HG02852 (cell line): ENCODE measurements around the gene LRP1.

Source experiments
- ATAC-seq: cut with Tn5 transposase; IDR thresholded peaks from one replicate; pipeline ENCODE4 v1.9.1; 2021; ENCODE audit warnings: mild to moderate bottlenecking, moderate library complexity; ENCODE audit not compliant: unreplicated experiment

Gene LRP1

DNA sequence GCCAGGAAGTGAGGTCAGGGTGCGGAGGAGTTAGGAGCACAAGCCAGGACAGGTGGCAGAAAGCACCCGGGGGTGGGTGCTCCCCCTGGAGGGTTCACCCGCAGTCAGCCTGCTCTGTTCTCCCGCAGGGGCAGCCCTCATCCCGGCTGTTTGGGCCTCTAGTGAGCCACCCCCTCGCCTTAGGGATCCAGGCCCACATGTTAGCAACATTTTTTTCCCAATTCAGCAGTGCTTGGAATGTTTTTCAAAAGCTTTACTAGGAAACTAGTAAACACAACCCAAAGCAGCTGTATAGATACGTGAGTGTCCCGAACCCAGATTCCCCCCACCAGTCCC lies 59.8 kb downstream of the LRP1 start:
- ATAC-seq: no peak

DNA sequence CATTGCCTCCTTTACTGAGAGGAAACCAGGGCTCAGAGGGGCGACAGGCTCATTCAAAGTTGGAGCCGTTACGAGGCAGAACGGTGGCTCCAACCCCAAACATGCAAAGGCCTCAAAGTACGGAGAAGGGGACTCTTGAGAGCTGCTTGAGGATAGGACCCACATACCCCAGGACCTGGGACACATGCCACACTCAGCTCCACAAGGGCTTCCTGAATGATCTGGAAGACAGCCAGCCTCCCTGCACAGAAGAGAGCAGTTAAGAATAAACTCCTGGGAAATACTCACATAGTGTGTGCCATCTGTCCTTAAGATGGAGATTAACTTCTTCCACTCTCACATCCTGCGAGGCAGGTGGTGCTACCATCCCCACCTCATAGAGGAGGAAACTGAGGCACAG lies 61.8 kb downstream of the LRP1 start:
- ATAC-seq: no peak

DNA sequence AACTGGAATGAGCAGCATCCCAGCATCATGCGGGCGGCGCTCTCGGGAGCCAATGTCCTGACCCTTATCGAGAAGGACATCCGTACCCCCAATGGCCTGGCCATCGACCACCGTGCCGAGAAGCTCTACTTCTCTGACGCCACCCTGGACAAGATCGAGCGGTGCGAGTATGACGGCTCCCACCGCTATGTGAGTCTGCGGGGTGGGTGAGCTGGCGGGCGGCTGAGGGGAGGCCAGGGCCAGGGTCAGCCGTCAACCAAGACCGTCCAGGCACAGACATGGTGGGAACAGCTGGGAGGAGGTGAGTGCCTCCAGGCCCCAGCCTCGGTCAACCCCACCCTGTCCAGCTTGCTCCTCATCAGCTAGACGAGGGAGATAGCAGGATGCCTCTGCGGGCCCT lies 62.5 kb downstream of the LRP1 start:
- ATAC-seq: no peak

DNA sequence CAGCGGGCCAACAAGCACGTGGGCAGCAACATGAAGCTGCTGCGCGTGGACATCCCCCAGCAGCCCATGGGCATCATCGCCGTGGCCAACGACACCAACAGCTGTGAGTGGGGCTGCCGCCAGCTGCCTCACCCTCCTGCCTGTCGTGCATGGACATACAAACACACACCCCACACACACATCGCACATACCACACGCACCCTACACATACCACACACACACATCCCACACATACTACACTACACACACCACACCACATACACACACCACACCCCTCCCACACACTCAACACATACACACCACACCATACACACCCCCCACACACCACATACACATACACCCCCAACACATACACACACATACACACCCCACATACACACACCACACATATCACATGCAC lies 63.1 kb downstream of the LRP1 start:
- no peak for ATAC-seq

DNA sequence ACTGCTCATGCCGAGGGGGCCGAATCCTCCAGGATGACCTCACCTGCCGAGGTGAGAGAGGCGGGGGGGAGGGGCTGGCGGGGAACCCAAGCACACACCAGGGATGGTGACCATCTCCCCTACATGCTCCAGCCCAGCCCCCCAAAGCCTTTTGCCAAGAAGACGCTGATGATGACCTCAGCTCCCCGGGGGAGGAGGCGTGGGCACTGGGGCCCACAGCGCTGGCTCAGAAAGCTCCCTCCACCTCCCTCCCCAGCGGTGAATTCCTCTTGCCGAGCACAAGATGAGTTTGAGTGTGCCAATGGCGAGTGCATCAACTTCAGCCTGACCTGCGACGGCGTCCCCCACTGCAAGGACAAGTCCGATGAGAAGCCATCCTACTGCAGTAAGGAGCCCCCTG lies 64.6 kb downstream of the LRP1 start:
- no peak for ATAC-seq

DNA sequence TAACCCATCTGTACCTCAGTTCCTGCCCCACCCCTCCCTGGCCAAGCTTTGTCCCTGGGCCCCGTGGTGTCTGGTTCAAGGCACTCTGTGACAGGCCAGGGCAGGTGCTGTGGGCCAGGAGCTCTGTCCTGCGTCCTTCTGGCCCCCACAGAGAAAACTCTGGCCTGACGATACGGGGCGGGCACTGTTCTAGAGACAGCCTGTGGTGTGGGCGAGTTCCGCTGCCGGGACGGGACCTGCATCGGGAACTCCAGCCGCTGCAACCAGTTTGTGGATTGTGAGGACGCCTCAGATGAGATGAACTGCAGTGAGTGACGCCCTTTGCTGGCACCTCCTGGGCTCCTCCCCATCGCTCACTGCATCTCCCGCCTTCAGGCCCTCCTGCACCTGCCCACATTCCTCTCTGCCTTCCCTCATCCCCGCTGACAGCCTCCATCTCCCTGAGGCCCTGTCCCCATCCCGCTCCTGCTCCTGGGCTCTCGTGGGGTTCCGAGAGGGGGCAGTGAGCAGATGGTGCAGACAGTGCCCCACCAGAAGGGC lies 65.5 kb downstream of the LRP1 start:
- no peak for ATAC-seq

DNA sequence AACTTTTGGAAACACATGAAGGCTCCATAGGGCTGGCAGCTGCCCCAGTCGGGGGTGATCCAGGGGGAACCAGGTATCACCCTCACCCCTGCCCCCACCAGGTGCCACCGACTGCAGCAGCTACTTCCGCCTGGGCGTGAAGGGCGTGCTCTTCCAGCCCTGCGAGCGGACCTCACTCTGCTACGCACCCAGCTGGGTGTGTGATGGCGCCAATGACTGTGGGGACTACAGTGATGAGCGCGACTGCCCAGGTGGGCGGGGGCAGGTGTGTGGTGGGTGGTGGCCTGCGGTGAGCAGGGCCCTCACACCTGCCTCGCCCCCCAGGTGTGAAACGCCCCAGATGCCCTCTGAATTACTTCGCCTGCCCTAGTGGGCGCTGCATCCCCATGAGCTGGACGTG lies 66.0 kb downstream of the LRP1 start:
- no peak for ATAC-seq

DNA sequence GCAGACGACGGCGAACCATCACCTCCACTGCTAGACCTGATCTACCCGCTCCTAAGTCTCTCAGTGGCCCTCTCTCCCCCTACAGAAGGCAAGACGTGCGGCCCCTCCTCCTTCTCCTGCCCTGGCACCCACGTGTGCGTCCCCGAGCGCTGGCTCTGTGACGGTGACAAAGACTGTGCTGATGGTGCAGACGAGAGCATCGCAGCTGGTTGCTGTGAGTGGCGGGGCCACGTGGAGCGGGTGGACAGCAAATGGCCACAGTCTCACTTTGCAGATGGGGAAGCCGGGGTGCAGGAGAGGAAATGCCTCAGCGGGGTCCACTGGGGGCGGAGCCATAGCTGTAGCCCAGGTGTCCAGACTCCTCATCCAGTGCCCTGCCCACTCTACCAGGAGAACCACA lies 66.9 kb downstream of the LRP1 start:
- ATAC-seq: no peak

DNA sequence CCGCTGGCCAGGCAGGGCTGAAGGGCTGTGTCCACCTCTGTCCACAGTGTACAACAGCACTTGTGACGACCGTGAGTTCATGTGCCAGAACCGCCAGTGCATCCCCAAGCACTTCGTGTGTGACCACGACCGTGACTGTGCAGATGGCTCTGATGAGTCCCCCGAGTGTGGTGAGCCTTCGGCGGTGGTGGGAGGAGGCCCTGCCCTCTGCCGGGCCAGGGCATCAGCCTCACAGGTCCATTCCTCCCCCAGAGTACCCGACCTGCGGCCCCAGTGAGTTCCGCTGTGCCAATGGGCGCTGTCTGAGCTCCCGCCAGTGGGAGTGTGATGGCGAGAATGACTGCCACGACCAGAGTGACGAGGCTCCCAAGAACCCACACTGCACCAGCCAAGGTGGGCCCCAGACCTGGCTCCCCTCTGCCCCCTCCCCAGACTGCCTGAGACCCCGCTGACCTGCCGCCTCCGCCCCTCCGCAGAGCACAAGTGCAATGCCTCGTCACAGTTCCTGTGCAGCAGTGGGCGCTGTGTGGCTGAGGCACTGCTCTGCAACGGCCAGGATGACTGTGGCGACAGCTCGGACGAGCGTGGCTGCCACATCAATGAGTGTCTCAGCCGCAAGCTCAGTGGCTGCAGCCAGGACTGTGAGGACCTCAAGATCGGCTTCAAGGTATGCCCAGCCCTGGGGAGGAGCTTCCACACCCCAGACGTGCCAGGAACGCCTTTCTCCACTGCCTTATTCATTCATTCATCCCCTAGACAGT lies 67.5 kb downstream of the LRP1 start:
- ATAC-seq: no peak

DNA sequence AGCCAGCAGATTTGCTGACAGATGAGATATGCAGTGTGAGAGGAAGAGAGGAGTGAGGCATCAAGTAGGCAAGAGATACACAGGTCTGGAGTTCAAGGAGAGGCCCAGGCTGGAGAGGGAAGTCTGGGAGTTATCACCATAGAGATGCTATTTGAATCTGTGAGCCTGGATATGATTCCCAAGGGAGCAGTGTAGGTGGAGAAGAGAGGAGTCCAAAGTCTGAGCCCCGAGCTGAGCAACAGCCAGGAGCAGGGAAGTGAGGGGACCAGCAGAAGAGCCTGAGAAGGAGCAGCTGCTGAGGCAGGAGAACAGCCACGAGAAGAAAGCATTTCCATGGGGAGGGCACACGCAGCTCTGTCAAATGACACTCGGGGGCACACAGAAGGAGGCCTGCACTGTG lies 68.2 kb downstream of the LRP1 start:
- no peak for ATAC-seq

DNA sequence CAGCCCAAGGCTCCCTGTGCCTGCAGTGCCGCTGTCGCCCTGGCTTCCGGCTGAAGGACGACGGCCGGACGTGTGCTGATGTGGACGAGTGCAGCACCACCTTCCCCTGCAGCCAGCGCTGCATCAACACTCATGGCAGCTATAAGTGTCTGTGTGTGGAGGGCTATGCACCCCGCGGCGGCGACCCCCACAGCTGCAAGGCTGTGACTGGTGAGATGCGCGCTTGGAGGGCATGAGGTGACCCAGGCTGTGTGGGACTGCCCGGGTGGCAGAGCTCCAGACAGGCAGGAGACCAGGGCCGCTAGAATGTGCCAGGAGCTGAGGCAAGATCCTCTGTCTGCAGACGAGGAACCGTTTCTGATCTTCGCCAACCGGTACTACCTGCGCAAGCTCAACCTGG lies 68.7 kb downstream of the LRP1 start:
- no peak for ATAC-seq

DNA sequence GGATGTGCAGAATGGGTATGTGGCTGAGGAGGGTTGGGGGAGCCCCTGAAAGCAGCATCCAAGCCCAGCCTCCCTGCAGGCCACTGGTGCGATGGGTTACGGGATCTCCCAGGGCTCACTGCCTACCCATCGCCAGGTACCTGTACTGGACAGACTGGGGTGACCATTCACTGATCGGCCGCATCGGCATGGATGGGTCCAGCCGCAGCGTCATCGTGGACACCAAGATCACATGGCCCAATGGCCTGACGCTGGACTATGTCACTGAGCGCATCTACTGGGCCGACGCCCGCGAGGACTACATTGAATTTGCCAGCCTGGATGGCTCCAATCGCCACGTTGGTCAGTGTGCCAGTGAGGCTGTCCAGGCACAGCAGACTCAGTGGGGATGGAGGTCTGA lies 70.0 kb downstream of the LRP1 start:
- no peak for ATAC-seq

DNA sequence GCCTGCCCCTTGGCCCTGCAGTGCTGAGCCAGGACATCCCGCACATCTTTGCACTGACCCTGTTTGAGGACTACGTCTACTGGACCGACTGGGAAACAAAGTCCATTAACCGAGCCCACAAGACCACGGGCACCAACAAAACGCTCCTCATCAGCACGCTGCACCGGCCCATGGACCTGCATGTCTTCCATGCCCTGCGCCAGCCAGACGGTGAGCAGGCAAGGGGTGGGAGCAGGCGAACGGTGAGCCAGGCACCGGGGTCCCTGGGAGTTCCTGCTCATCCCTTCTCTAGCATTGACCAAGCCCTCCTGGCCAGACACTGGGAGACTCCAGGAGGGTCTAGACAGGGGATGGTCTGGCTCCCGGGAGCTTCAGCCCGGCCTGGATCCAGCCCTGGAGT lies 70.9 kb downstream of the LRP1 start:
- no peak for ATAC-seq

DNA sequence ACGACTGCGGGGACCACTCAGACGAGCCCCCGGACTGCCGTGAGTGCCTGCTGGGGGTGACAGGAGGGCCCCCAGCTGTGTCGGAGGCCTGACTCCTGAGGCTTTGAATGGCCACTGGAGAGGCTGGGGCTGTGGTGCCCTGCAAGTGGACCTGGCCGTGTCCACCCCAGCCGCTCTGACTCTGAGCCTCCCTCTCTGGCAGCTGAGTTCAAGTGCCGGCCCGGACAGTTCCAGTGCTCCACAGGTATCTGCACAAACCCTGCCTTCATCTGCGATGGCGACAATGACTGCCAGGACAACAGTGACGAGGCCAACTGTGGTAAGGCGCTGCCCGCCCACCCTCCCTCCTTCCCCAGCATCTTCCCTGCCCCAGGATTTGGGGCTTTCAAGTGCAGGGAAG lies 72.2 kb downstream of the LRP1 start:
- ATAC-seq: no peak

DNA sequence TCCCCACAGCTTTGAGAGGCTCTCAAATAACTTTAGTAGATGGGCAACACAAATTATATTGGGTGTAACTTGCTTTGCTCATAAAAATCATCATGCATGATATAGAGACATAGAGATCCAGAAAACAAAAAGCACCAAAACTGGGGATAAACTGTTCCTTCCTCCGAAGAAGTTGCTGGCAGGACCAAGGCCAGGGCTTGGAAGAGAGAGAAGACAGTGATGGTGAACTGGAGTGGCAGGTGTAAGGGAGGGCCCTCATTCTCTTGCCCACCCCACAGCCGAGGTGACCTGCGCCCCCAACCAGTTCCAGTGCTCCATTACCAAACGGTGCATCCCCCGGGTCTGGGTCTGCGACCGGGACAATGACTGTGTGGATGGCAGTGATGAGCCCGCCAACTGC lies 72.9 kb downstream of the LRP1 start:
- ATAC-seq: no peak

DNA sequence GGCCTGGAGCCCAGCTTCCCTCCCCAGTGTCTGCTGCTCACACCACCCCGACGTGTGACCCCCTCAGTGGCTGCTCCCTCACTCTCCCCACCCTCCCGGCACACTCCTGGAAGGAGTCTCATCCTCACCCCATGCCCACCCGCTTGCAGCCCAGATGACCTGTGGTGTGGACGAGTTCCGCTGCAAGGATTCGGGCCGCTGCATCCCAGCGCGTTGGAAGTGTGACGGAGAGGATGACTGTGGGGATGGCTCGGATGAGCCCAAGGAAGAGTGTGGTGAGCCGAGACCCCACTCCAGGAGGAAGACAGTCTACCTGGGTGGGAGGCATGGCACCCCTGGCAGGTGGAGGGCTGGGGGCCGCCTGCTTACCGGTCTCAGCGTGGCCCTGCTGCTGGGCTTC lies 73.3 kb downstream of the LRP1 start:
- no peak for ATAC-seq

DNA sequence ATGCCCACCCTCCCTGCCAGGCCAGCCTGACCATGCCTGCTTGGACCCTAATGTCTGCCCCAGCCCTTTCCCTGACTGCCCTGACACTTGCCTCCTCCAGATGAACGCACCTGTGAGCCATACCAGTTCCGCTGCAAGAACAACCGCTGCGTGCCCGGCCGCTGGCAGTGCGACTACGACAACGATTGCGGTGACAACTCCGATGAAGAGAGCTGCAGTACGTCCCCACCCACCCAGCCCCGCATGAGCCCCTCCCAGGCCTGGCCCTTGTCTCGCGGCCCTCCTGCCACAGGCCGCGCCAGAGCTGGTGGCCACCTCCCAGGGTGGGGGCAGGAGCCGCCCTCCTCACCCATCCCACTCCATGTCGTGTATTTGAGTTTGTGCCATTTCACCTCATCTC lies 74.0 kb downstream of the LRP1 start:
- ATAC-seq: no peak

DNA sequence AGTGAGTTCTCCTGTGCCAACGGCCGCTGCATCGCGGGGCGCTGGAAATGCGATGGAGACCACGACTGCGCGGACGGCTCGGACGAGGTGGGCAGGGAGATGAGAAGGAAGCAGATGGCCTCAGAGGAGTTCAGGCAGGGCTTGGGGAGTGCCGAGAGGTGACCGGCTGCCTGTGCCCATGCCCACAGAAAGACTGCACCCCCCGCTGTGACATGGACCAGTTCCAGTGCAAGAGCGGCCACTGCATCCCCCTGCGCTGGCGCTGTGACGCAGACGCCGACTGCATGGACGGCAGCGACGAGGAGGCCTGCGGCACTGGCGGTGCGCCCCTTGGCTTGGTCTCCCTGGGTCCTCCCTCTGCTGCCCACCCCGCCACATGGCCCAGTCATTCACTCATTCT lies 74.9 kb downstream of the LRP1 start:
- no peak for ATAC-seq

DNA sequence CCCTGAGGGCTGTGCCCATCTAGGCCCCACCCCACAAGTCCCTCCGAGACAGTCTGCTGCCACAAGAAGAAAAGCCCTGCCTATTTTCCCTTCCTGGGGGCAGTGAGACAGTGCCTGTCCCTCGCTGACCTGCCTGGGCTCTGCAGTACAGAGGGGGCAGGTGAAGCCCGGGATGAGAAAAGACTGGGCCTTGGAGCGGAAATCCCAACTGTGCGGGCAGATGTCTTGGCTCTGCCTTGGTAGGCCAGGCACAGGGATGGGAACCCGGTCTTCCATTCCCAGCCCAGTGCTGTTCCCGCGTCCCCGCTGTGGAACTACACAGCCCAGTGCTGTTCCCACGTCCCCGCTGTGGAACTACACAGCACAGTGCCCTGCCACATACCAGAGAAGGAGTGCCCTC lies 75.5 kb downstream of the LRP1 start:
- ATAC-seq: no peak

DNA sequence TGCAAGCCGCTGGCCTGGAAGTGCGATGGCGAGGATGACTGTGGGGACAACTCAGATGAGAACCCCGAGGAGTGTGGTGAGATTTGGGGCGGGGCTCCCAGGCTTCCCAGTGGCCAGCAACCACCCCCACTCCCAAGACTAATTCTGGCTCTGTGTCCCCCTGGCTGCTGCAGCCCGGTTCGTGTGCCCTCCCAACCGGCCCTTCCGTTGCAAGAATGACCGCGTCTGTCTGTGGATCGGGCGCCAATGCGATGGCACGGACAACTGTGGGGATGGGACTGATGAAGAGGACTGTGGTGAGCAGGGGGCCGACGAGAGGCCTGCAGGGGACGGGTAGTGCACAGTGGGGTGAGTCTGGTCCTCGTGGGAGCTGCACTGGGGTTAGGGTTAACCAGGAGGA lies 76.2 kb downstream of the LRP1 start:
- ATAC-seq: no peak

DNA sequence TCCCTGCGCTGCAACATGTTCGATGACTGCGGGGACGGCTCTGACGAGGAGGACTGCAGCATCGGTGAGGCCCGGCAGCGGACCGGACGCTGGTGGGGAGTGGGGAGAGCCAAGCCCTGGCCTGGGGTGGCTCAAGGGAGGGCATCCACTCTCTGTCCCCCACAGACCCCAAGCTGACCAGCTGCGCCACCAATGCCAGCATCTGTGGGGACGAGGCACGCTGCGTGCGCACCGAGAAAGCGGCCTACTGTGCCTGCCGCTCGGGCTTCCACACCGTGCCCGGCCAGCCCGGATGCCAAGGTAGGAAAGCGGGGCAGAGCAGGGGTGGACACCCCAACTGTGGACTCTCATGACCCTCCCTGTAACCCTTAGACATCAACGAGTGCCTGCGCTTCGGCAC lies 76.9 kb downstream of the LRP1 start:
- ATAC-seq: no peak

DNA sequence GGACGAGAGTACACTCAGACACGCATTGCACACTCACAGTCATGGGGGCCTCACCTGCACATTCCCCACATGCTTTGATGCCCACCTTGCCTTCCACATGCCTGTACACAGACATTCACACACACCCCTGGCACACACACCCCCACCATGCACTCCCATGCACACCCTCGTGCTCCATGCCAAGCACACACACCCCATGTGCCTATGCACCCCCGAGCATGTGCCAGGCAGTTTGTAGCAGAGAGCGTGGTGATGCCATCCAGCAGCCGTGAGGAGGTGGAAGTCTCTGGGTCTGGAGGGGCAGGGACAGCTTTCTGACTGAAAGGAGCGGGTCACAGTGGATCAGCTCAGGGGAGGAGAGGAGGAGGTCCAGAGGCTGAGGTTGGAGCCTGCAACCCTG lies 77.6 kb downstream of the LRP1 start:
- ATAC-seq: no peak
